Endodermal cell (in vitro differentiated cells): ENCODE results near the gene ZEB2. TPM values are rescaled to one million over a fixed set of nuclear protein-coding genes. Genes with fewer than 3 reads are reported as not detected.

Experiments
- DNase-seq: peaks from one replicate; pipeline ENCODE4 v3.0.0-alpha.2; 2017
- H3K27ac ChIP-seq: 2 replicates; pipeline ENCODE4 v1.5.1; 2013; ENCODE audit warnings: mild to moderate bottlenecking, low read depth, low read length, moderate library complexity
- H3K27me3 ChIP-seq: 2 replicates; pipeline ENCODE4 v1.6.1; 2013; ENCODE audit warnings: mild to moderate bottlenecking, low read length, moderate library complexity; ENCODE audit not compliant: insufficient read depth, control insufficient read depth, poor library complexity, severe bottlenecking
- H3K36me3 ChIP-seq: 2 replicates; pipeline ENCODE4 v1.7.0; 2013; ENCODE audit warnings: mild to moderate bottlenecking, low read length, moderate library complexity; ENCODE audit not compliant: control insufficient read depth, insufficient read depth
- H3K4me1 ChIP-seq: one replicate; pipeline ENCODE4 v1.7.0; 2013; ENCODE audit warnings: low read length; ENCODE audit not compliant: control insufficient read depth, insufficient read depth
- H3K4me3 ChIP-seq: 2 replicates; pipeline ENCODE4 v1.5.1; 2013; ENCODE audit warnings: mild to moderate bottlenecking, low read length, moderate library complexity
- H3K9ac ChIP-seq: 2 replicates; pipeline ENCODE4 v1.6.1; 2013; ENCODE audit warnings: mild to moderate bottlenecking, low read length, moderate library complexity; ENCODE audit not compliant: poor library complexity, severe bottlenecking; ENCODE audit errors: extremely low read depth
- H3K9me3 ChIP-seq: 2 replicates; pipeline ENCODE4 v1.6.1; 2013; ENCODE audit warnings: mild to moderate bottlenecking, low read length, moderate library complexity; ENCODE audit not compliant: control insufficient read depth
- H3K27ac Mint-ChIP-seq: 2 replicates; pipeline ENCODE4 v1.8.0; 2020; ENCODE audit warnings: mixed read lengths
- H3K27me3 Mint-ChIP-seq: 2 replicates; pipeline ENCODE4 v1.8.0; 2021; ENCODE audit warnings: mild to moderate bottlenecking, mixed read lengths; ENCODE audit not compliant: insufficient read depth
- H3K36me3 Mint-ChIP-seq: 2 replicates; pipeline ENCODE4 v1.8.0; 2020; ENCODE audit warnings: low read depth, mixed read lengths
- H3K4me1 Mint-ChIP-seq: 2 replicates; pipeline ENCODE4 v1.8.0; 2020; ENCODE audit warnings: mixed read lengths
- H3K4me3 Mint-ChIP-seq: 2 replicates; pipeline ENCODE4 v1.8.0; 2020; ENCODE audit warnings: mild to moderate bottlenecking, moderate library complexity, mixed read lengths
- H3K9me3 Mint-ChIP-seq: 2 replicates; pipeline ENCODE4 v1.8.0; 2020; ENCODE audit warnings: mild to moderate bottlenecking, mixed read lengths
- CTCF ChIP-seq: fragments of 200-600 bp; sonication (generic); conservative IDR thresholded peaks from 2 replicates; pipeline ENCODE4 v1.5.0; 2021; ENCODE audit warnings: antibody characterized with exemption, mild to moderate bottlenecking
- WGBS, 2 experiments: methylation state at CpG; one replicate each; pipeline versions ENCODE4 v1.1.5 to v1.1.7; 2013; ENCODE audit warnings: missing lambda C conversion rate in 2 of 2, mixed read lengths in 1 of 2; ENCODE audit not compliant: insufficient coverage in 1 of 2, insufficient read length in 1 of 2; 5-methylcytosine and 5-hydroxymethylcytosine counted together
- total RNA-seq, 2 donors: library from RNA; stranded (reverse); fragmentation: NEBNext Ultra II Directional in 1 of 2; extraction: Animal tissue kit (Norgen Biotek cat#: 25700) in 1 of 2; gene quantifications; 2 replicates in 1 of 2; 3 replicates in 1 of 2; pipeline ENCODE4 v1.2.1, GENCODE V29; 2021

Gene ZEB2
- total RNA-seq, 2 donors from 2014 or later: 0.29 to 0.31 TPM

GRCh38 chr2:144511937-144512336 is 8.0 kb downstream of the ZEB2 start:
- H3K4me3 ChIP-seq: no peak overlapping the region
- WGBS, 2 experiments: 0 to 15% methylated on average over 2 to 3 of the region's 3 CpGs
- peaks cover 96% of the 10 kb centered on the region for H3K27me3 Mint-ChIP-seq

GRCh38 chr2:144511226-144511810 is 8.6 kb downstream of the ZEB2 start:
- H3K4me1 Mint-ChIP-seq: peaks cover 28% of the 10 kb centered on the region
- H3K27me3 Mint-ChIP-seq: peaks cover 99% of the 10 kb centered on the region
- WGBS, 2 experiments: 20 to 39% methylated on average over 1 to 3 of the region's 3 CpGs
- no peak overlapping the region for H3K27ac Mint-ChIP-seq
- DNase-seq: no peak
- H3K36me3 Mint-ChIP-seq: no peaks in the 10 kb centered on the region
- Histone ChIP-seq H3K4me3 (no peak overlapping the region), H3K27ac (peak overlapping the region; percentile 79), H3K4me1 (peaks cover 7% of the 10 kb centered on the region), H3K9me3 (no peaks in the 10 kb centered on the region), H3K36me3 (no peaks in the 10 kb centered on the region), H3K27me3 (peaks cover 99% of the 10 kb centered on the region), H3K9ac (no peak overlapping the region)
- no peaks in the 10 kb centered on the region for H3K9me3 Mint-ChIP-seq
- TF ChIP-seq CTCF: no peak
- no peak overlapping the region for H3K4me3 Mint-ChIP-seq

More at GRCh38 chr2:144511937-144512336, 8.0 kb downstream of the ZEB2 start:
- H3K36me3 Mint-ChIP-seq: no peaks in the 10 kb centered on the region
- H3K4me1 Mint-ChIP-seq: peaks cover 28% of the 10 kb centered on the region
- Histone ChIP-seq H3K9me3 (no peaks in the 10 kb centered on the region), H3K27ac (peak overlapping the region; percentile 79), H3K36me3 (no peaks in the 10 kb centered on the region), H3K27me3 (peaks cover 97% of the 10 kb centered on the region), H3K9ac (no peak overlapping the region), H3K4me1 (peaks cover 7% of the 10 kb centered on the region)
- H3K4me3 Mint-ChIP-seq: no peak overlapping the region
- H3K27ac Mint-ChIP-seq: no peak overlapping the region
- no peaks in the 10 kb centered on the region for H3K9me3 Mint-ChIP-seq
- TF ChIP-seq CTCF: no peak
- no peak for DNase-seq

DNA sequence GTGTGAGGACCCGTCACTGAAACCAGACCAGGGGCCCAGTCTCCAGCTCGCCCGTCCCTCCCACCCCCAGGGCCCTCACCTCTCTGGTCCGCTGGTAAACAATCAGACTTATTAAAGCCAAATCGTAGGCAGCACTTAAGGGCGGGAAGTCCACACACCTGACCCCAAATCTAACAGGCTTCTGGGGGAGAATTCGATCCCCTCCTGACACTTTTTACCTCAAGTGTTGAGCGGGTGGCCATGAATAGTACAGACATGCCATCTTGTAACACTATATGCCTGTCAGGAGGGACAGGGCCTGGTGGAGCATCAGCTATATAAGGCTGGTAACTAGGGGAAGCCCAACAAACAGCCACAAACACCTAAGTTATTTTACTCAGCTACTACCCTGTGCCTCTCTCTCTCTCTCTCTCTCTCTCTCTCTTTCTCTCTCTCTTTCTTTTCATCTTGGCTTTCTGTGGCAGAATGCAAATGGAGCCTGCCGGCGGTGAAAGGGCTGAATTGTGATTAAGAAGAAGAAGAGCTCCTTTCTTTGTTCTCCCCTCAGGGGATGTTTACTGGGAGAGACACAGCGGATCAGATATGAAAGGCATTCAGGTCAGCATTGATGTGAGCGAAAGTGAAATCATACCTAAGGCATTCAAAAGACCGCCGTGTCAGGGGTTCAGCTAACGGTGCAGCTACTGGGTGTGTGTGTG is 9.5 kb downstream of the ZEB2 start:
- 5% methylated on average over 7 to 15 of the region's 15 CpGs for WGBS, 2 experiments
- peaks cover 7% of the 10 kb centered on the region for H3K4me1 ChIP-seq
- Mint-ChIP-seq H3K27me3 (peaks cover 99% of the 10 kb centered on the region), H3K4me1 (peaks cover 27% of the 10 kb centered on the region), H3K36me3 (no peaks in the 10 kb centered on the region), H3K27ac (no peak overlapping the region), H3K4me3 (no peak overlapping the region), H3K9me3 (no peaks in the 10 kb centered on the region)
- TF ChIP-seq CTCF: no peak
- no peaks in the 10 kb centered on the region for H3K36me3 ChIP-seq
- no peak overlapping the region for H3K9ac ChIP-seq
- no peaks in the 10 kb centered on the region for H3K9me3 ChIP-seq
- peaks cover 99% of the 10 kb centered on the region for H3K27me3 ChIP-seq
- H3K4me3 ChIP-seq: no peak overlapping the region
- H3K27ac ChIP-seq: peak overlapping the region; percentile 79
- DNase-seq: peak; percentile 83
